Nephron progenitor cell (in vitro differentiated cells): Measurements from ENCODE around the gene PCDH8.
A peak's percentile ranks its signal among the peaks of the same experiment; 100 is the strongest.

Experiments used
- DNase-seq: peaks from one replicate; pipeline ENCODE4 v3.0.0; 2021
- H3K27ac Mint-ChIP-seq: 2 replicates; pipeline ENCODE4 v1.8.0; 2021; ENCODE audit warnings: mild to moderate bottlenecking, moderate library complexity, mixed read lengths
- H3K27me3 Mint-ChIP-seq: 2 replicates; pipeline ENCODE4 v1.8.0; 2021; ENCODE audit warnings: mild to moderate bottlenecking, low read depth, mixed read lengths; ENCODE audit not compliant: poor library complexity
- H3K36me3 Mint-ChIP-seq: 2 replicates; pipeline ENCODE4 v1.8.0; 2021; ENCODE audit warnings: low read depth, mixed read lengths
- H3K4me1 Mint-ChIP-seq: 2 replicates; pipeline ENCODE4 v1.8.0; 2021; ENCODE audit warnings: mixed read lengths
- H3K4me3 Mint-ChIP-seq: 2 replicates; pipeline ENCODE4 v1.8.0; 2021; ENCODE audit warnings: mild to moderate bottlenecking, moderate library complexity, mixed read lengths
- H3K9me3 Mint-ChIP-seq: 2 replicates; pipeline ENCODE4 v1.8.0; 2021; ENCODE audit warnings: mild to moderate bottlenecking, moderate library complexity, mixed read lengths
- CTCF ChIP-seq: fragments of 200-600 bp; sonication (generic); IDR thresholded peaks from 2 replicates; pipeline ENCODE4 v1.5.0; 2021; ENCODE audit warnings: antibody characterized with exemption

PCDH8 gene

GRCh38 chr13:52809310-52809769, 39.1 kb downstream of the PCDH8 start:
- peak; percentile 81 for DNase-seq
- Mint-ChIP-seq H3K27ac (no peak overlapping the region), H3K4me3 (no peak overlapping the region), H3K36me3 (no peaks in the 10 kb centered on the region), H3K4me1 (peaks cover 31% of the 10 kb centered on the region), H3K27me3 (peaks cover 20% of the 10 kb centered on the region), H3K9me3 (no peaks in the 10 kb centered on the region)
- TF ChIP-seq CTCF = peak; percentile 86

- TF ChIP-seq CTCF = no peak
- Mint-ChIP-seq H3K4me3 (no peak overlapping the region), H3K9me3 (no peaks in the 10 kb centered on the region), H3K36me3 (no peaks in the 10 kb centered on the region), H3K27ac (no peak overlapping the region), H3K27me3 (peaks cover 17% of the 10 kb centered on the region), H3K4me1 (peaks cover 31% of the 10 kb centered on the region)
- no peak for DNase-seq
Measured at GRCh38 chr13:52808842-52809219, 39.6 kb downstream of the PCDH8 start.

GRCh38 chr13:52806029-52806428, 42.4 kb downstream of the PCDH8 start:
- Mint-ChIP-seq H3K36me3 (no peaks in the 10 kb centered on the region), H3K27ac (no peak overlapping the region), H3K27me3 (peaks cover 9% of the 10 kb centered on the region), H3K4me3 (no peak overlapping the region), H3K9me3 (no peaks in the 10 kb centered on the region), H3K4me1 (peaks cover 15% of the 10 kb centered on the region)
- no peak for DNase-seq
- TF ChIP-seq CTCF = no peak

- Mint-ChIP-seq H3K4me3 (no peak overlapping the region), H3K27ac (no peak overlapping the region), H3K4me1 (peaks cover 6% of the 10 kb centered on the region), H3K36me3 (no peaks in the 10 kb centered on the region), H3K27me3 (peaks cover 12% of the 10 kb centered on the region), H3K9me3 (no peaks in the 10 kb centered on the region)
- TF ChIP-seq CTCF = no peak
- DNase-seq = no peak
Measured at GRCh38 chr13:52804202-52804641, 44.2 kb downstream of the PCDH8 start.

- Mint-ChIP-seq H3K9me3 (no peaks in the 10 kb centered on the region), H3K27ac (no peak overlapping the region), H3K4me1 (no peaks in the 10 kb centered on the region), H3K27me3 (peaks cover 14% of the 10 kb centered on the region), H3K36me3 (no peaks in the 10 kb centered on the region), H3K4me3 (no peak overlapping the region)
- no peak for DNase-seq
- TF ChIP-seq CTCF = no peak
Measured at GRCh38 chr13:52800856-52801255, 47.6 kb downstream of the PCDH8 start.

GRCh38 chr13:52798770-52799430, 49.5 kb downstream of the PCDH8 start:
- Mint-ChIP-seq H3K9me3 (no peaks in the 10 kb centered on the region), H3K36me3 (no peaks in the 10 kb centered on the region), H3K4me1 (no peaks in the 10 kb centered on the region), H3K4me3 (no peak overlapping the region), H3K27ac (no peak overlapping the region), H3K27me3 (peaks cover 14% of the 10 kb centered on the region)
- no peak for DNase-seq
- TF ChIP-seq CTCF = no peak
